DOHH2 (cell line): ENCODE measurements around the gene SIGLEC11.

Experiments
- EZH2phosphoT487 ChIP-seq: fragments of 200-600 bp; sonication (generic); IDR thresholded peaks from 2 replicates; pipeline ENCODE4 v1.6.1; 2017; ENCODE audit warnings: borderline replicate concordance, mild to moderate bottlenecking, antibody characterized with exemption, low read length, moderate library complexity, mixed read lengths
- TF ChIP-seq, protein P1 (sequence below): fragments of 200-600 bp; sonication (generic); IDR thresholded peaks from one replicate; pipeline ENCODE4 v1.5.1; 2014; ENCODE audit warnings: antibody characterized with exemption, mild to moderate bottlenecking, low read depth, low read length; ENCODE audit not compliant: poor library complexity, severe bottlenecking

DNA sequence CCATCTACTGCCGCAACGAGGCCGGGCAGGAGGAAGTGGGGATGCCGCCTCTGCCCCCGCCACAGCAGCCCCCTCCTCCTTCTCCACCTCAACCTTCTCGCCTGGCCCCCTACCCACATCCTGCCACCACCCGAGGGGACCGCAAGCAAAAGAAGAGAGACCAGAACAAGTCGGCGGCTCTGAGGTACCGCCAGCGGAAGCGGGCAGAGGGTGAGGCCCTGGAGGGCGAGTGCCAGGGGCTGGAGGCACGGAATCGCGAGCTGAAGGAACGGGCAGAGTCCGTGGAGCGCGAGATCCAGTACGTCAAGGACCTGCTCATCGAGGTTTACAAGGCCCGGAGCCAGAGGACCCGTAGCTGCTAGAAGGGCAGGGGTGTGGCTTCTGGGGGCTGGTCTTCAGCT, 28.2 kb downstream of the SIGLEC11 start:
- TF ChIP-seq, protein P1, sequence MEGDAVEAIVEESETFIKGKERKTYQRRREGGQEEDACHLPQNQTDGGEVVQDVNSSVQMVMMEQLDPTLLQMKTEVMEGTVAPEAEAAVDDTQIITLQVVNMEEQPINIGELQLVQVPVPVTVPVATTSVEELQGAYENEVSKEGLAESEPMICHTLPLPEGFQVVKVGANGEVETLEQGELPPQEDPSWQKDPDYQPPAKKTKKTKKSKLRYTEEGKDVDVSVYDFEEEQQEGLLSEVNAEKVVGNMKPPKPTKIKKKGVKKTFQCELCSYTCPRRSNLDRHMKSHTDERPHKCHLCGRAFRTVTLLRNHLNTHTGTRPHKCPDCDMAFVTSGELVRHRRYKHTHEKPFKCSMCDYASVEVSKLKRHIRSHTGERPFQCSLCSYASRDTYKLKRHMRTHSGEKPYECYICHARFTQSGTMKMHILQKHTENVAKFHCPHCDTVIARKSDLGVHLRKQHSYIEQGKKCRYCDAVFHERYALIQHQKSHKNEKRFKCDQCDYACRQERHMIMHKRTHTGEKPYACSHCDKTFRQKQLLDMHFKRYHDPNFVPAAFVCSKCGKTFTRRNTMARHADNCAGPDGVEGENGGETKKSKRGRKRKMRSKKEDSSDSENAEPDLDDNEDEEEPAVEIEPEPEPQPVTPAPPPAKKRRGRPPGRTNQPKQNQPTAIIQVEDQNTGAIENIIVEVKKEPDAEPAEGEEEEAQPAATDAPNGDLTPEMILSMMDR, result no peak
- no peak for TF ChIP-seq EZH2phosphoT487
